SK-N-SH (cell line): ENCODE measurements around the gene BMP4.
A peak's percentile ranks its signal among the peaks of the same experiment; 100 is the strongest.

ENCODE experiments used
- CHD2 ChIP-seq: fragments of 150-350 bp; IDR thresholded peaks from 2 replicates; pipeline ENCODE4 v1.6.1; 2018; ENCODE audit warnings: low read length; ENCODE audit not compliant: partially characterized antibody
- EP300 ChIP-seq, 2 experiments: IDR thresholded peaks; 2 replicates each; pipeline versions ENCODE4 v1.4.0 to v1.6.1; 2012; ENCODE audit warnings: borderline replicate concordance in 1 of 2, low read depth in 1 of 2, low read length in 1 of 2
- FOXJ3 ChIP-seq: sonication (generic); formaldehyde crosslinking; IDR thresholded peaks from 2 replicates; pipeline ENCODE4 v1.5.1; 2020; ENCODE audit warnings: mild to moderate bottlenecking, missing genetic modification reagents
- FOXM1 ChIP-seq: IDR thresholded peaks from 2 replicates; pipeline ENCODE4 v1.4.0; 2012; ENCODE audit warnings: low read depth, mild to moderate bottlenecking
- MEF2A ChIP-seq: IDR thresholded peaks from 2 replicates; pipeline ENCODE4 v1.4.0; 2012; ENCODE audit warnings: low read depth, borderline replicate concordance
- NFIC ChIP-seq: IDR thresholded peaks from 2 replicates; pipeline ENCODE4 v1.4.0; 2012; ENCODE audit warnings: borderline replicate concordance
- POLR2AphosphoS5 ChIP-seq: IDR thresholded peaks from 2 replicates; pipeline ENCODE4 v1.6.1; 2012; ENCODE audit warnings: low read depth, low read length
- RFX5 ChIP-seq: IDR thresholded peaks from 2 replicates; pipeline ENCODE4 v1.6.1; 2012; ENCODE audit warnings: mild to moderate bottlenecking, improper control_type of control experiment, low read length
- RXRA ChIP-seq: IDR thresholded peaks from 2 replicates; pipeline ENCODE4 v1.4.0; 2012; ENCODE audit warnings: low read depth, mild to moderate bottlenecking, borderline replicate concordance
- TAF1 ChIP-seq: IDR thresholded peaks from 2 replicates; pipeline ENCODE4 v1.6.1; 2012; ENCODE audit warnings: low read depth, mild to moderate bottlenecking, low read length, moderate library complexity, borderline replicate concordance
- TF ChIP-seq, protein P1 (sequence below): fragments of 200-600 bp; sonication (generic); IDR thresholded peaks from 2 replicates; pipeline ENCODE4 v1.6.1; 2017; ENCODE audit warnings: antibody characterized with exemption, mild to moderate bottlenecking, moderate library complexity
- TF ChIP-seq, protein P2 (sequence below): fragments of 150-350 bp; IDR thresholded peaks from 2 replicates; pipeline ENCODE4 v1.6.1; 2017; ENCODE audit warnings: antibody characterized with exemption, low read length, low read depth, borderline replicate concordance

DNA sequence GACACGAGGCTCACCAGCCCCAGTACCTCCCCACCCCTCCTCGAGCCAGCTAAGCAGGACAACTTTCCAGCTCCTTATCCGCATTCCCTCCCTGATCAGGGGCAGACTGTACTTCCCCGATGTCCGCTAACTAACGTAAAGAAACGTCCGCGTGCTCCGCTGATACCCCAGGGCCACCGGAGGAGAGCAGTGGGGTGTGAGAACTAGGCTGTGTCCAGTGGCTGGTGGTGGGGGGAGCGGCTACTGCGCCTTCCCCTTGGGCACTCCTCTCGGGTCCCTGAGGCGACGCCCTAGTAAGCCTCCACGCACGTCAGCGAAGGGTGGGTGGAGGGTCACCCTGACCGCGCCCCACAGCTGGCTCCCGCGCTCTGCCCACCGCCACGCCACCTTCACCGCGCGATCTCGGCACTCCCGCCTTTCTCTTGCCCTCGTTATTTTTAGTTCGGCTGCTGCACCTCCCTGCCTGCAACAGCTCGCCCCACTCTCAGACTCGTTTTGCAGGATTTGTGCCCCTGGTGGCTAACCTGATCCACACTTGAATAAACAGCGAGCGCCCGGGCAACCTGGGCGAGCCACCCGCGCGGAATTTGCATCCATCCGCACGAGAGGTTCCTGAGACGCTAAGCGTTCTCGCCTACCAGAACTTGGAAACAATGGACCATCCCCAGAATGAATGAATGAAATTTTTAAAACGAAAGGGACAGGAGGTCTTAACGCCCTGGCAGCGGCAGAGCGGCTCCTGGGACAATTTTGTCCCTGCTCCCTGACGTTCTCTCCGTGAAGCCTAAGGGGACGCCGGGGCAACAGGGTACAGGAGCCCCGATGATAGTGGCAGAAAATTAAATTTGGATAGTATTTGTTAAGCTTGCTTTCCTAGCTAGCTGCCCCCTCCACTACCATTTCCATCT lies 6.9 kb upstream of the BMP4 start:
- TF ChIP-seq FOXM1: no peak
- TF ChIP-seq NFIC: no peak
- no peak for TF ChIP-seq POLR2AphosphoS5
- TF ChIP-seq, protein P1, sequence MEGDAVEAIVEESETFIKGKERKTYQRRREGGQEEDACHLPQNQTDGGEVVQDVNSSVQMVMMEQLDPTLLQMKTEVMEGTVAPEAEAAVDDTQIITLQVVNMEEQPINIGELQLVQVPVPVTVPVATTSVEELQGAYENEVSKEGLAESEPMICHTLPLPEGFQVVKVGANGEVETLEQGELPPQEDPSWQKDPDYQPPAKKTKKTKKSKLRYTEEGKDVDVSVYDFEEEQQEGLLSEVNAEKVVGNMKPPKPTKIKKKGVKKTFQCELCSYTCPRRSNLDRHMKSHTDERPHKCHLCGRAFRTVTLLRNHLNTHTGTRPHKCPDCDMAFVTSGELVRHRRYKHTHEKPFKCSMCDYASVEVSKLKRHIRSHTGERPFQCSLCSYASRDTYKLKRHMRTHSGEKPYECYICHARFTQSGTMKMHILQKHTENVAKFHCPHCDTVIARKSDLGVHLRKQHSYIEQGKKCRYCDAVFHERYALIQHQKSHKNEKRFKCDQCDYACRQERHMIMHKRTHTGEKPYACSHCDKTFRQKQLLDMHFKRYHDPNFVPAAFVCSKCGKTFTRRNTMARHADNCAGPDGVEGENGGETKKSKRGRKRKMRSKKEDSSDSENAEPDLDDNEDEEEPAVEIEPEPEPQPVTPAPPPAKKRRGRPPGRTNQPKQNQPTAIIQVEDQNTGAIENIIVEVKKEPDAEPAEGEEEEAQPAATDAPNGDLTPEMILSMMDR: peak; percentile 34
- TF ChIP-seq EP300 (IDR thresholded peaks at IDR 0.05; ENCODE audit: borderline replicate concordance in 1 of 2, low read depth in 1 of 2, low read length in 1 of 2): no peak
- TF ChIP-seq RXRA: no peak
- TF ChIP-seq, protein P2, sequence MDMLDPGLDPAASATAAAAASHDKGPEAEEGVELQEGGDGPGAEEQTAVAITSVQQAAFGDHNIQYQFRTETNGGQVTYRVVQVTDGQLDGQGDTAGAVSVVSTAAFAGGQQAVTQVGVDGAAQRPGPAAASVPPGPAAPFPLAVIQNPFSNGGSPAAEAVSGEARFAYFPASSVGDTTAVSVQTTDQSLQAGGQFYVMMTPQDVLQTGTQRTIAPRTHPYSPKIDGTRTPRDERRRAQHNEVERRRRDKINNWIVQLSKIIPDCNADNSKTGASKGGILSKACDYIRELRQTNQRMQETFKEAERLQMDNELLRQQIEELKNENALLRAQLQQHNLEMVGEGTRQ: no peak
- TF ChIP-seq MEF2A: no peak
- TF ChIP-seq CHD2: no peak
- TF ChIP-seq FOXJ3 (CRISPR knock-in tag): no peak
- TF ChIP-seq RFX5: no peak
- TF ChIP-seq TAF1: no peak
